ENCODE data around the gene CRB2. TPM values are rescaled to one million over a fixed set of nuclear protein-coding genes. Genes with fewer than 3 reads are reported as not detected.

The CRB2 gene
- total and polyA plus RNA-seq, 2 donors (not counting 3 experiments of a cell fraction or from before 2014, with no cell fraction given) = not detected

GRCh38 chr9:123420592-123421111 is 64.7 kb downstream of the CRB2 start:
- Histone ChIP-seq H3K9me3 (replicated peaks; ENCODE audit: control insufficient read depth, insufficient read depth, low read length) (no peaks in the 10 kb centered on the region), H3K4me1 (ENCODE audit: control insufficient read depth, extremely low read depth, insufficient read depth, low read length) (no peaks in the 10 kb centered on the region), H4K20me1 (replicated peaks; ENCODE audit: control insufficient read depth, extremely low read depth, insufficient read depth, low read length) (no peaks in the 10 kb centered on the region), H3K27me3 (ENCODE audit: control insufficient read depth in 2 of 2, insufficient read depth in 2 of 2, low read length in 2 of 2) (no peaks in the 10 kb centered on the region), H3K27ac (ENCODE audit: insufficient read depth, low read depth, low read length) (no peak overlapping the region), H3K4me2 (ENCODE audit: insufficient read depth, low read length) (no peak overlapping the region), H3K9ac (replicated peaks; ENCODE audit: extremely low read depth, insufficient read depth, low read length) (no peak overlapping the region), H3K36me3 (ENCODE audit: control insufficient read depth in 2 of 2, extremely low read depth in 1 of 2, insufficient read depth in 2 of 2, low read length in 2 of 2) (no peaks in the 10 kb centered on the region), H3K4me3 (replicated peaks in 1 of 3; ENCODE audit: insufficient read depth in 1 of 3, low read depth in 1 of 3, low read length in 3 of 3) (no peak overlapping the region), H2AFZ (ENCODE audit: low read depth, low read length) (no peak overlapping the region), H3K9me1 (replicated peaks; ENCODE audit: control insufficient read depth, extremely low read depth, insufficient read depth, low read length) (no peaks in the 10 kb centered on the region), H3K79me2 (ENCODE audit: control insufficient read depth, insufficient read depth, low read length) (no peaks in the 10 kb centered on the region)
- no peak for FAIRE-seq
- no TSS peak for BruUV-seq (replicated peaks)
- ChIA-PET CTCF (no interaction called here), POLR2A (no interaction called here)
- no peak for DNase-seq (ENCODE audit: low read depth, low spot score)
- TF ChIP-seq FOS (IDR thresholded peaks at IDR 0.05; ENCODE audit: borderline replicate concordance, insufficient read depth, low read length) (no peak), EZH2 (IDR thresholded peaks at IDR 0.05; ENCODE audit: borderline replicate concordance, low read depth, low read length, severe bottlenecking) (no peak), POLR2AphosphoS5 (IDR thresholded peaks at IDR 0.05; ENCODE audit: insufficient read depth, low read depth, low read length) (no peak), MYC (IDR thresholded peaks at IDR 0.05; ENCODE audit: low read depth, low read length) (no peak)
- TF ChIP-seq, protein P1, sequence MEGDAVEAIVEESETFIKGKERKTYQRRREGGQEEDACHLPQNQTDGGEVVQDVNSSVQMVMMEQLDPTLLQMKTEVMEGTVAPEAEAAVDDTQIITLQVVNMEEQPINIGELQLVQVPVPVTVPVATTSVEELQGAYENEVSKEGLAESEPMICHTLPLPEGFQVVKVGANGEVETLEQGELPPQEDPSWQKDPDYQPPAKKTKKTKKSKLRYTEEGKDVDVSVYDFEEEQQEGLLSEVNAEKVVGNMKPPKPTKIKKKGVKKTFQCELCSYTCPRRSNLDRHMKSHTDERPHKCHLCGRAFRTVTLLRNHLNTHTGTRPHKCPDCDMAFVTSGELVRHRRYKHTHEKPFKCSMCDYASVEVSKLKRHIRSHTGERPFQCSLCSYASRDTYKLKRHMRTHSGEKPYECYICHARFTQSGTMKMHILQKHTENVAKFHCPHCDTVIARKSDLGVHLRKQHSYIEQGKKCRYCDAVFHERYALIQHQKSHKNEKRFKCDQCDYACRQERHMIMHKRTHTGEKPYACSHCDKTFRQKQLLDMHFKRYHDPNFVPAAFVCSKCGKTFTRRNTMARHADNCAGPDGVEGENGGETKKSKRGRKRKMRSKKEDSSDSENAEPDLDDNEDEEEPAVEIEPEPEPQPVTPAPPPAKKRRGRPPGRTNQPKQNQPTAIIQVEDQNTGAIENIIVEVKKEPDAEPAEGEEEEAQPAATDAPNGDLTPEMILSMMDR (IDR thresholded peaks at IDR 0.05; ENCODE audit: extremely low read depth in 1 of 2, insufficient read depth in 1 of 2, low read depth in 1 of 2, low read length in 2 of 2) = no peak
- dilution Hi-C loops (cut with MboI; ENCODE audit: extremely low pct_ligation_motif_present, low sequenced_read_pairs) = no loop called here
- intact Hi-C loops (cut with micrococcal nuclease) = no loop called here

GRCh38 chr9:123421186-123421585 is 65.2 kb downstream of the CRB2 start:
- no peak for TF ChIP-seq MYC (IDR thresholded peaks at IDR 0.05; ENCODE audit: low read depth, low read length)
- TF ChIP-seq, protein P1 (IDR thresholded peaks at IDR 0.05; ENCODE audit: extremely low read depth in 1 of 2, insufficient read depth in 1 of 2, low read depth in 1 of 2, low read length in 2 of 2) = no peak
- TF ChIP-seq, protein P2, sequence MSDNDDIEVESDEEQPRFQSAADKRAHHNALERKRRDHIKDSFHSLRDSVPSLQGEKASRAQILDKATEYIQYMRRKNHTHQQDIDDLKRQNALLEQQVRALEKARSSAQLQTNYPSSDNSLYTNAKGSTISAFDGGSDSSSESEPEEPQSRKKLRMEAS (IDR thresholded peaks at IDR 0.05; ENCODE audit: insufficient read depth, insufficient read length) = no peak
- TF ChIP-seq FOS (IDR thresholded peaks at IDR 0.05; ENCODE audit: borderline replicate concordance, insufficient read depth, low read length) = no peak
- no peak for TF ChIP-seq JUN (IDR thresholded peaks at IDR 0.05; ENCODE audit: borderline replicate concordance, insufficient read depth, insufficient read length, low read depth)
- no peak for TF ChIP-seq POLR2A (IDR thresholded peaks at IDR 0.05; ENCODE audit: low read depth, low read length)
- TF ChIP-seq POLR2AphosphoS5 (IDR thresholded peaks at IDR 0.05; ENCODE audit: insufficient read depth, low read depth, low read length) = no peak
- no peak for TF ChIP-seq EZH2 (IDR thresholded peaks at IDR 0.05; ENCODE audit: borderline replicate concordance, low read depth, low read length, severe bottlenecking)
- TF ChIP-seq GATA2 (IDR thresholded peaks at IDR 0.05; ENCODE audit: insufficient read depth, insufficient read length, low read depth, low read length) = no peak
- Histone ChIP-seq H3K4me2 (ENCODE audit: insufficient read depth, low read length) (no peak overlapping the region), H3K9ac (replicated peaks; ENCODE audit: extremely low read depth, insufficient read depth, low read length) (no peak overlapping the region), H3K9me1 (replicated peaks; ENCODE audit: control insufficient read depth, extremely low read depth, insufficient read depth, low read length) (no peaks in the 10 kb centered on the region), H3K27ac (ENCODE audit: insufficient read depth, low read depth, low read length) (no peak overlapping the region), H3K27me3 (ENCODE audit: control insufficient read depth in 2 of 2, insufficient read depth in 2 of 2, low read length in 2 of 2) (no peaks in the 10 kb centered on the region), H4K20me1 (replicated peaks; ENCODE audit: control insufficient read depth, extremely low read depth, insufficient read depth, low read length) (no peaks in the 10 kb centered on the region), H2AFZ (ENCODE audit: low read depth, low read length) (no peak overlapping the region), H3K79me2 (ENCODE audit: control insufficient read depth, insufficient read depth, low read length) (no peaks in the 10 kb centered on the region), H3K9me3 (replicated peaks; ENCODE audit: control insufficient read depth, insufficient read depth, low read length) (no peaks in the 10 kb centered on the region), H3K4me3 (replicated peaks in 1 of 3; ENCODE audit: insufficient read depth in 1 of 3, low read depth in 1 of 3, low read length in 3 of 3) (no peak overlapping the region), H3K4me1 (ENCODE audit: control insufficient read depth, extremely low read depth, insufficient read depth, low read length) (no peaks in the 10 kb centered on the region), H3K36me3 (ENCODE audit: control insufficient read depth in 2 of 2, extremely low read depth in 1 of 2, insufficient read depth in 2 of 2, low read length in 2 of 2) (no peaks in the 10 kb centered on the region)
- dilution Hi-C loops (cut with MboI; ENCODE audit: extremely low pct_ligation_motif_present, low sequenced_read_pairs) (no loop called here), intact Hi-C loops (cut with micrococcal nuclease) (no loop called here)
- CTCF ChIA-PET = no interaction called here
- no TSS peak for BruUV-seq (replicated peaks)
- DNase-seq (ENCODE audit: low read depth, low spot score) (no peak), FAIRE-seq (no peak)
- POLR2A ChIA-PET = no interaction called here
